ENCODE results near the gene ZEB2. TPM values are rescaled to one million over a fixed set of nuclear protein-coding genes. Genes with fewer than 3 reads are reported as not detected.

ZEB2 gene
- total RNA-seq, 1 donor from 2014 or later: 121 TPM

- Mint-ChIP-seq H3K36me3 (ENCODE audit: unreplicated experiment) (no peaks in the 10 kb centered on the region), H3K4me3 (ENCODE audit: unreplicated experiment) (peak overlapping the region; percentile 90), H3K27me3 (ENCODE audit: unreplicated experiment) (peaks cover 2% of the 10 kb centered on the region), H3K27ac (ENCODE audit: unreplicated experiment) (peak overlapping the region; percentile 64), H3K4me1 (ENCODE audit: low read depth, unreplicated experiment) (peaks cover 36% of the 10 kb centered on the region), H3K9me3 (ENCODE audit: unreplicated experiment) (peaks cover 8% of the 10 kb centered on the region)
- DNase-seq: peak; percentile 76
- no peak for TF ChIP-seq CTCF (IDR thresholded peaks at IDR 0.05; ENCODE audit: partially characterized antibody, unreplicated experiment)
These were observed 4.4 kb upstream of the ZEB2 start for GRCh38 chr2:144524118-144525009.

GRCh38 chr2:144523596-144524117 is 3.7 kb upstream of the ZEB2 start:
- H3K4me1 Mint-ChIP-seq (ENCODE audit: low read depth, unreplicated experiment): peaks cover 36% of the 10 kb centered on the region
- TF ChIP-seq CTCF (IDR thresholded peaks at IDR 0.05; ENCODE audit: partially characterized antibody, unreplicated experiment): no peak
- no peaks in the 10 kb centered on the region for H3K36me3 Mint-ChIP-seq (ENCODE audit: unreplicated experiment)
- peak overlapping the region; percentile 90 for H3K4me3 Mint-ChIP-seq (ENCODE audit: unreplicated experiment)
- peaks cover 8% of the 10 kb centered on the region for H3K9me3 Mint-ChIP-seq (ENCODE audit: unreplicated experiment)
- peak overlapping the region; percentile 78 for H3K27ac Mint-ChIP-seq (ENCODE audit: unreplicated experiment)
- H3K27me3 Mint-ChIP-seq (ENCODE audit: unreplicated experiment): peaks cover 2% of the 10 kb centered on the region
- DNase-seq: peak; percentile 26

GRCh38 chr2:144522897-144523595 is 3.1 kb upstream of the ZEB2 start:
- DNase-seq: peak; percentile 47

GRCh38 chr2:144522176-144522896 is 2.4 kb upstream of the ZEB2 start:
- Mint-ChIP-seq H3K36me3 (ENCODE audit: unreplicated experiment) (no peaks in the 10 kb centered on the region), H3K4me3 (ENCODE audit: unreplicated experiment) (peak overlapping the region; percentile 90), H3K4me1 (ENCODE audit: low read depth, unreplicated experiment) (peaks cover 36% of the 10 kb centered on the region), H3K27me3 (ENCODE audit: unreplicated experiment) (peaks cover 5% of the 10 kb centered on the region), H3K27ac (ENCODE audit: unreplicated experiment) (peak overlapping the region; percentile 50), H3K9me3 (ENCODE audit: unreplicated experiment) (peaks cover 8% of the 10 kb centered on the region)
- no peak for TF ChIP-seq CTCF (IDR thresholded peaks at IDR 0.05; ENCODE audit: partially characterized antibody, unreplicated experiment)
- DNase-seq: no peak

More at GRCh38 chr2:144522897-144523595, 3.1 kb upstream of the ZEB2 start:
- Mint-ChIP-seq H3K9me3 (ENCODE audit: unreplicated experiment) (peaks cover 8% of the 10 kb centered on the region), H3K27ac (ENCODE audit: unreplicated experiment) (peak overlapping the region; percentile 78), H3K4me1 (ENCODE audit: low read depth, unreplicated experiment) (peaks cover 36% of the 10 kb centered on the region), H3K36me3 (ENCODE audit: unreplicated experiment) (no peaks in the 10 kb centered on the region), H3K27me3 (ENCODE audit: unreplicated experiment) (peaks cover 2% of the 10 kb centered on the region), H3K4me3 (ENCODE audit: unreplicated experiment) (peak overlapping the region; percentile 90)
- TF ChIP-seq CTCF (IDR thresholded peaks at IDR 0.05; ENCODE audit: partially characterized antibody, unreplicated experiment): no peak
